Body of pancreas (tissue), 4 donors: ENCODE data around the gene TMEM185B. TPM values are rescaled to one million over a fixed set of nuclear protein-coding genes. Genes with fewer than 3 reads are reported as not detected.

Experiments
- ATAC-seq: fragments of 150-250 bp; one replicate; pipeline ENCODE4 v1.9.1; 2016
- DNase-seq, 4 donors: peaks; one replicate each; pipeline ENCODE4 v3.0.0-alpha.2; 2019
- H3K27ac ChIP-seq, 4 donors: fragments of 200-600 bp; sonication (generic); 1 replicate in 3 of 4; 2 replicates in 1 of 4; pipeline versions ENCODE4 v1.5.1 to v1.6.1; 2016 to 2019; ENCODE audit warnings: mild to moderate bottlenecking in 1 of 4, mixed read lengths in 1 of 4, moderate library complexity in 1 of 4
- H3K27me3 ChIP-seq, 2 donors: fragments of 200-600 bp; sonication (generic); one replicate each; pipeline ENCODE4 v1.6.0; 2016; ENCODE audit warnings: mild to moderate bottlenecking in 1 of 2
- H3K36me3 ChIP-seq, 2 donors: fragments of 200-600 bp; sonication (generic); replicated peaks in 1 of 2; 2 replicates each; pipeline ENCODE4 v1.5.1; 2016; ENCODE audit warnings: low read depth in 2 of 2; ENCODE audit not compliant: insufficient read depth in 1 of 2
- H3K4me1 ChIP-seq: fragments of 200-600 bp; sonication (generic); one replicate; pipeline ENCODE4 v1.6.0; 2016
- H3K4me3 ChIP-seq, 2 donors: fragments of 200-600 bp; sonication (generic); 1 replicate in 1 of 2; 2 replicates in 1 of 2; pipeline ENCODE4 v1.5.1; 2016 to 2019
- H3K9me3 ChIP-seq, 3 donors: fragments of 200-600 bp; sonication (generic); 1 replicate in 2 of 3; 2 replicates in 1 of 3; pipeline ENCODE4 v1.5.1; 2016
- CTCF ChIP-seq, 7 experiments: fragments of 450-650 bp in 4 of 7; fragments of 200-600 bp in 3 of 7; sonication (generic) in 3 of 7; IDR thresholded peaks; one replicate each; pipeline ENCODE4 v1.5.1; 2016 to 2019; ENCODE audit warnings: antibody characterized with exemption in 7 of 7
- POLR2A ChIP-seq, 3 donors: fragments of 450-650 bp; IDR thresholded peaks; one replicate each; pipeline ENCODE4 v1.6.1; 2016; ENCODE audit warnings: antibody characterized with exemption in 3 of 3, mild to moderate bottlenecking in 2 of 3
- WGBS, 2 donors: methylation state at CpG; one replicate each; pipeline ENCODE4 v1.1.5; 2017; 5-methylcytosine and 5-hydroxymethylcytosine counted together
- intact Hi-C: fragments of 100-400 bp; cut with DNase I; formaldehyde crosslinking; loops from one replicate; pipeline ENCODE4 v1.15.1; 2023
- total RNA-seq, 2 donors: library from RNA; depleted of rRNA; stranded (reverse); fragments of >200 nt; gene quantifications; one replicate each; pipeline ENCODE4 v1.1.0, GENCODE V29; 2016

The TMEM185B gene
- total RNA-seq, 2 donors from 2014 or later: 18.7 to 46.5 TPM

- Histone ChIP-seq H3K9me3 (no peaks in the 10 kb centered on the region), H3K27ac (peak overlapping the region; percentile 48 to 78 (median 74)), H3K27me3 (no peaks in the 10 kb centered on the region), H3K4me1 (peaks cover 23% of the 10 kb centered on the region), H3K36me3 (no peaks in the 10 kb centered on the region), H3K4me3 (no peak overlapping the region)
- intact Hi-C loops: no loop called here
- peak; percentile 86 for ATAC-seq
- 48 to 59% methylated on average over 11 to 15 of the region's 15 CpGs for WGBS, 2 donors
- DNase-seq: peak; percentile 36 to 68 (median 60)
- TF ChIP-seq CTCF (IDR thresholded peaks at IDR 0.05) (no peak), POLR2A (IDR thresholded peaks at IDR 0.05) (peak in 2 of 3 donors; percentile 32)
Measured at GRCh38 chr2:120245520-120246332, 22.5 kb upstream of the TMEM185B start.

GRCh38 chr2:120244656-120245519 is 21.7 kb upstream of the TMEM185B start:
- TF ChIP-seq POLR2A (IDR thresholded peaks at IDR 0.05) (no peak), CTCF (IDR thresholded peaks at IDR 0.05) (no peak)
- Histone ChIP-seq H3K9me3 (no peaks in the 10 kb centered on the region), H3K27ac (peak overlapping the region; percentile 48 to 78 (median 74)), H3K36me3 (no peaks in the 10 kb centered on the region), H3K4me3 (no peak overlapping the region), H3K4me1 (peaks cover 23% of the 10 kb centered on the region), H3K27me3 (no peaks in the 10 kb centered on the region)
- ATAC-seq: peak; percentile 10
- 40 to 60% methylated on average over 11 to 12 of the region's 12 CpGs for WGBS, 2 donors
- no peak for DNase-seq
- intact Hi-C loops: no loop called here

GRCh38 chr2:120243875-120244553 is 20.8 kb upstream of the TMEM185B start:
- Histone ChIP-seq H3K27me3 (no peaks in the 10 kb centered on the region), H3K4me3 (no peak overlapping the region), H3K36me3 (no peaks in the 10 kb centered on the region), H3K4me1 (peaks cover 23% of the 10 kb centered on the region), H3K9me3 (no peaks in the 10 kb centered on the region), H3K27ac (no peak overlapping the region)
- TF ChIP-seq POLR2A (IDR thresholded peaks at IDR 0.05) (no peak), CTCF (IDR thresholded peaks at IDR 0.05) (no peak)
- intact Hi-C loops: no loop called here
- no peak for DNase-seq
- no peak for ATAC-seq
- WGBS, 2 donors: 97% methylated on average over 9 of the region's 9 CpGs

- ATAC-seq (no peak), DNase-seq (no peak)
- intact Hi-C loops: no loop called here
- no peaks in the 10 kb centered on the region for H3K27me3 ChIP-seq
- TF ChIP-seq CTCF (IDR thresholded peaks at IDR 0.05): no peak
- TF ChIP-seq POLR2A (IDR thresholded peaks at IDR 0.05): no peak
- no peak overlapping the region for H3K4me3 ChIP-seq
- 78 to 90% methylated on average over 3 of the region's 3 CpGs for WGBS, 2 donors
- no peaks in the 10 kb centered on the region for H3K9me3 ChIP-seq
- peaks cover 23% of the 10 kb centered on the region for H3K4me1 ChIP-seq
- H3K36me3 ChIP-seq: no peaks in the 10 kb centered on the region
- H3K27ac ChIP-seq: no peak overlapping the region
Measured at GRCh38 chr2:120243211-120243610, 20.0 kb upstream of the TMEM185B start.
